C4-2B (cell line): ENCODE results near the gene ZNF154.

Experiments
- CTCF ChIP-seq: fragments of 450-650 bp; conservative IDR thresholded peaks from 2 replicates; pipeline ENCODE4 v1.5.1; 2017; ENCODE audit warnings: mild to moderate bottlenecking
- ZFX ChIP-seq: fragments of 450-650 bp; IDR thresholded peaks from 2 replicates; pipeline ENCODE4 v1.6.1; 2017

GRCh38 chr19:57706346-57706745 is 2.7 kb downstream of the ZNF154 start:
- TF ChIP-seq CTCF (no peak), ZFX (no peak)
